Spleen (tissue), 11 donors: Measurements from ENCODE around the gene ERG28. TPM values are rescaled to one million over a fixed set of nuclear protein-coding genes. Genes with fewer than 3 reads are reported as not detected.
"Not testable (repeated sequence)": the region's sequence is repeated elsewhere in the genome, so short reads cannot be mapped to it uniquely, and the experiment has no call there.

Experiments
- DNase-seq: peaks from one replicate; pipeline ENCODE4 v3.0.0-alpha.2; 2020
- H3K27ac ChIP-seq, 8 donors: fragments of 200-600 bp; sonication (generic) in 7 of 8; 1 replicate in 4 of 8; 2 replicates in 4 of 8; pipeline versions ENCODE4 v1.5.0 to v1.8.0; 2016 to 2021; ENCODE audit warnings: inconsistent platforms in 4 of 8, mild to moderate bottlenecking in 4 of 8, moderate library complexity in 1 of 8
- H3K27me3 ChIP-seq, 7 donors: fragments of 200-600 bp; sonication (generic) in 6 of 7; replicated peaks in 1 of 7; 1 replicate in 4 of 7; 2 replicates in 3 of 7; pipeline versions ENCODE4 v1.5.0 to v1.8.0; 2016 to 2021; ENCODE audit warnings: inconsistent platforms in 3 of 7, mild to moderate bottlenecking in 1 of 7
- H3K36me3 ChIP-seq, 6 donors: fragments of 200-600 bp; sonication (generic) in 5 of 6; 1 replicate in 4 of 6; 2 replicates in 2 of 6; pipeline versions ENCODE4 v1.5.0 to v1.8.0; 2016 to 2021; ENCODE audit warnings: inconsistent platforms in 2 of 6
- H3K4me1 ChIP-seq, 6 donors: fragments of 200-600 bp; sonication (generic) in 5 of 6; 1 replicate in 3 of 6; 2 replicates in 3 of 6; pipeline versions ENCODE4 v1.5.0 to v1.8.0; 2016 to 2021; ENCODE audit warnings: inconsistent platforms in 3 of 6
- H3K4me3 ChIP-seq, 8 donors: fragments of 200-600 bp; sonication (generic) in 7 of 8; 1 replicate in 4 of 8; 2 replicates in 4 of 8; pipeline versions ENCODE4 v1.5.0 to v1.8.0; 2016 to 2021; ENCODE audit warnings: inconsistent platforms in 4 of 8, mild to moderate bottlenecking in 4 of 8, moderate library complexity in 2 of 8
- H3K9me3 ChIP-seq, 8 donors: fragments of 200-600 bp; sonication (generic) in 7 of 8; 1 replicate in 4 of 8; 2 replicates in 4 of 8; pipeline versions ENCODE4 v1.5.0 to v1.8.0; 2016 to 2021; ENCODE audit warnings: inconsistent platforms in 4 of 8
- POLR2A ChIP-seq, 3 donors: fragments of 450-650 bp; IDR thresholded peaks; one replicate each; pipeline ENCODE4 v1.5.1; 2017; ENCODE audit warnings: antibody characterized with exemption in 3 of 3, mild to moderate bottlenecking in 1 of 3
- POLR2AphosphoS5 ChIP-seq, 3 donors: sonication (generic); formaldehyde crosslinking; IDR thresholded peaks; one replicate each; pipeline ENCODE4 v1.5.1; 2017; ENCODE audit warnings: antibody characterized with exemption in 3 of 3
- WGBS, 5 donors: extraction: QIAGEN DNeasy Blood & Tissue Kit in 3 of 5; methylation state at CpG; one replicate each; pipeline versions ENCODE4 v1.1.5 to v1.1.7; 2013 to 2018; 5-methylcytosine and 5-hydroxymethylcytosine counted together
- intact Hi-C: fragments of 100-400 bp; cut with DNase I; formaldehyde crosslinking; loops from one replicate; pipeline ENCODE4 v1.15.0; 2023; ENCODE audit warnings: low total_unique reads
- polyA plus RNA-seq, 3 donors: library from polyadenylated mRNA; stranded (reverse); fragments of 200-250 nt; gene quantifications; one replicate each; pipeline ENCODE4 v1.2.1, GENCODE V29; 2013
- small RNA-seq, 4 donors: library from RNA; depleted of rRNA; stranded (forward); fragments of <200 nt; gene quantifications; one replicate each; pipeline ENCODE3, GENCODE V24; 2016
- total RNA-seq, 7 donors: library from RNA; depleted of rRNA in 3 of 7; stranded (reverse); fragments of >200 nt in 3 of 7; fragmentation: NEBNext Ultra II Directional in 4 of 7; extraction: Animal tissue kit (Norgen Biotek cat#: 25700) in 4 of 7; gene quantifications; one replicate each; pipeline versions ENCODE4 v1.1.0 to v1.2.1, GENCODE V29; 2016 to 2021
- TF ChIP-seq, protein P1 (sequence below), 11 experiments: fragments of 200-600 bp in 7 of 11; fragments of 450-650 bp in 4 of 11; sonication (generic) in 4 of 11; IDR thresholded peaks in 8 of 11; conservative IDR thresholded peaks in 3 of 11; 1 replicate in 7 of 11; 2 replicates in 4 of 11; pipeline versions ENCODE4 v1.4.0 to v1.8.0; 2016 to 2021; ENCODE audit warnings: antibody characterized with exemption in 11 of 11, inconsistent platforms in 4 of 11, mild to moderate bottlenecking in 1 of 11
- donor health status: healthy with polysubstance abuse.
- donor health status: DM: no; HTN: no; CAD: no; lungs with moderate emphysema.
- donor health status: DM: no; HTN: no; CAD: no.
- donor health status: Bipolar disorder and iron deficiency.
- donor health status: healthy.
- donor health status: DM: no; HTN: no; CAD: no.
- donor health status: DM: yes; HTN: yes; CAD: no.

Gene ERG28
- total and polyA plus RNA-seq, 10 donors: 6.1 to 11.1 (median 7.8) TPM

- WGBS, 5 donors: 67 to 80% (median 72%) methylated on average over 11 of the region's 11 CpGs
- H3K9me3 ChIP-seq: peaks cover 0 to 19% (median 7%) of the 10 kb centered on the region in 8 donors
- no peaks in the 10 kb centered on the region for H3K36me3 ChIP-seq
- no peak overlapping the region for H3K4me3 ChIP-seq
- H3K27ac ChIP-seq: peak overlapping the region in 3 of 8 donors; percentile 37 to 59 (median 49)
- intact Hi-C loops: no loop called here
- TF ChIP-seq POLR2AphosphoS5 (IDR thresholded peaks at IDR 0.05): peak in 1 of 3 donors; percentile 19
- TF ChIP-seq, protein P1, sequence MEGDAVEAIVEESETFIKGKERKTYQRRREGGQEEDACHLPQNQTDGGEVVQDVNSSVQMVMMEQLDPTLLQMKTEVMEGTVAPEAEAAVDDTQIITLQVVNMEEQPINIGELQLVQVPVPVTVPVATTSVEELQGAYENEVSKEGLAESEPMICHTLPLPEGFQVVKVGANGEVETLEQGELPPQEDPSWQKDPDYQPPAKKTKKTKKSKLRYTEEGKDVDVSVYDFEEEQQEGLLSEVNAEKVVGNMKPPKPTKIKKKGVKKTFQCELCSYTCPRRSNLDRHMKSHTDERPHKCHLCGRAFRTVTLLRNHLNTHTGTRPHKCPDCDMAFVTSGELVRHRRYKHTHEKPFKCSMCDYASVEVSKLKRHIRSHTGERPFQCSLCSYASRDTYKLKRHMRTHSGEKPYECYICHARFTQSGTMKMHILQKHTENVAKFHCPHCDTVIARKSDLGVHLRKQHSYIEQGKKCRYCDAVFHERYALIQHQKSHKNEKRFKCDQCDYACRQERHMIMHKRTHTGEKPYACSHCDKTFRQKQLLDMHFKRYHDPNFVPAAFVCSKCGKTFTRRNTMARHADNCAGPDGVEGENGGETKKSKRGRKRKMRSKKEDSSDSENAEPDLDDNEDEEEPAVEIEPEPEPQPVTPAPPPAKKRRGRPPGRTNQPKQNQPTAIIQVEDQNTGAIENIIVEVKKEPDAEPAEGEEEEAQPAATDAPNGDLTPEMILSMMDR (IDR thresholded peaks at IDR 0.05 in 8 of 11, conservative IDR thresholded peaks at IDR 0.05 in 3 of 11): no peak
- no peak for TF ChIP-seq POLR2A (IDR thresholded peaks at IDR 0.05)
- peaks cover 0 to 58% (median 5%) of the 10 kb centered on the region in 6 donors for H3K4me1 ChIP-seq
- no peaks in the 10 kb centered on the region for H3K27me3 ChIP-seq
- DNase-seq: no peak
These were observed 55.5 kb downstream of the ERG28 start for GRCh38 chr14:75604979-75605851.

DNA sequence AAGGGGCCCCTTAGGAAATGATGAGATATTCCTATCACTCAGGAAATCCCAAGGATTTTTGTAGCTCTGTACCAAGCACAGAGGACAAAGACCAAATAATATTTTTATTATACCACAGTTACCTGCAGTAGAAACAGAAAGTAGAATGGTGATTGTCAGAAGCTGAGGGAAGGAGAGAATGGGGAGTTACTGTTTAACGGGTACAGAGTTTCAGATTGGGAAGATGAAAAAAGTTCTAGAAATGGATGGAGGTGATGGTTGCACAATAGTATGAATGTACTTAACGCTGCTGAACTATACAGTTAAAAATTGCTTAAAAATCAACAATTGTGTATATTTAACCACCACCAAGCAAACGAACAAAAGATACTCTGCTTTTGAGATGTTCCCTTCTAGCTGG lies 58.2 kb downstream of the ERG28 start:
- H3K4me1 ChIP-seq: peaks cover 0 to 38% (median 4%) of the 10 kb centered on the region in 6 donors
- TF ChIP-seq POLR2AphosphoS5 (IDR thresholded peaks at IDR 0.05) (no peak), POLR2A (IDR thresholded peaks at IDR 0.05) (no peak)
- TF ChIP-seq, protein P1 (IDR thresholded peaks at IDR 0.05 in 8 of 11, conservative IDR thresholded peaks at IDR 0.05 in 3 of 11): no peak
- H3K27ac ChIP-seq: no peak overlapping the region
- peaks cover 0 to 7% (median 2%) of the 10 kb centered on the region in 8 donors for H3K9me3 ChIP-seq
- intact Hi-C loops: no loop called here
- WGBS, 5 donors: 54 to 91% (median 64%) methylated on average over 3 of the region's 3 CpGs
- DNase-seq: no peak
- no peak overlapping the region for H3K4me3 ChIP-seq
- no peaks in the 10 kb centered on the region for H3K36me3 ChIP-seq
- no peaks in the 10 kb centered on the region for H3K27me3 ChIP-seq

DNA sequence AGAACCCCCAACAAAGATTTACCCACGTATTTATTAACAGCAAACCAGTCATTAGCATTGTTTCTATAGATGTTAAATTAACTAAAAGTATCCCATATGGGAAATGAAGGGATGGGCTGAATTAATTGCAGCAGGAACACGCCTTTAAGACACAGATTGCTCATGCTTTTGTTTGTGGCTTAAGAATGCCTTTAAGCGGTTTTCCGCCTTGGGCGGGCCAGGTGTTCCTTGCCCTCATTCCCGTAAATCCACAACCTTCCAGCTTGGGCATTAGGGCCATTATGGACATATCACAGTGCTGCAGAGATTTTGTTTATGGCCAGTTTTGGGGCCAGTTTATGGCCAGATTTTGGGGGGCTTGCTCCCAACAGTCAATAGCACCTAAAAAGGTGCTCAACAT lies 59.6 kb downstream of the ERG28 start:
- intact Hi-C loops, H3K9me3 ChIP-seq, DNase-seq, H3K4me3 ChIP-seq, H3K27ac ChIP-seq, H3K27me3 ChIP-seq, H3K36me3 ChIP-seq: not testable (repeated sequence)
- 90 to 96% (median 94%) methylated on average over 6 of the region's 6 CpGs for WGBS, 5 donors
- peaks cover 0 to 37% (median 4%) of the 10 kb centered on the region in 6 donors for H3K4me1 ChIP-seq

GRCh38 chr14:75600100-75600499 lies 60.6 kb downstream of the ERG28 start:
- H3K4me3 ChIP-seq, H3K36me3 ChIP-seq, H3K27ac ChIP-seq, H3K27me3 ChIP-seq, H3K9me3 ChIP-seq, DNase-seq, intact Hi-C loops: not testable (repeated sequence)
- peaks cover 0 to 39% (median 4%) of the 10 kb centered on the region in 6 donors for H3K4me1 ChIP-seq
- WGBS, 5 donors: 77 to 92% (median 79%) methylated on average over 1 of the region's 1 CpG

Small RNA genes lying within 50 kb of the gene (small RNA-seq; reads per million reads assigned to genes)
- gene RNA5SP387: 0 to 1.4 (median 0.53) reads per million in 4 donors

Other genes with a start within 250 kb of the ERG28 start
- gene JDP2, start 232.9 kb downstream of the ERG28 start, total RNA-seq: 100 to 1,000 TPM in 4 of 7 donors, 10 to 100 TPM in 3; 52.6 to 144 (median 123) TPM
- gene JDP2, start 232.9 kb downstream of the ERG28 start, polyA plus RNA-seq: 10 to 100 TPM; 18.2 to 89.1 (median 32.2) TPM
- gene BATF, start 138.4 kb downstream of the ERG28 start, total RNA-seq: 10 to 100 TPM; 14.4 to 67.9 (median 28.0) TPM
- gene BATF, start 138.4 kb downstream of the ERG28 start, polyA plus RNA-seq: 10 to 100 TPM; 39.5 to 49.2 (median 44.2) TPM
- 10 to 100 TPM; 20.5 to 47.9 (median 35.5) TPM for gene FLVCR2, start 82.3 kb downstream of the ERG28 start, total RNA-seq
- 1 to 10 TPM; 4.8 to 5.5 (median 5.0) TPM for gene FLVCR2, start 82.3 kb downstream of the ERG28 start, polyA plus RNA-seq
- gene TTLL5, start 370 bp upstream of the ERG28 start, total RNA-seq: 10 to 100 TPM; 23.5 to 44.1 (median 36.2) TPM
- gene TTLL5, start 370 bp upstream of the ERG28 start, polyA plus RNA-seq: 1 to 10 TPM; 4.5 to 7.1 (median 5.8) TPM